Left cardiac atrium (tissue), 4 donors: Measurements from ENCODE around the gene PNMA6F. TPM values are rescaled to one million over a fixed set of nuclear protein-coding genes. Genes with fewer than 3 reads are reported as not detected.

Experiments used
- ATAC-seq, 2 donors: fragments of 200-7000 bp; cut with Tn5 transposase; one replicate each; pipeline ENCODE4 v1.9.1; 2020; ENCODE audit warnings: mild to moderate bottlenecking in 2 of 2, moderate library complexity in 2 of 2
- DNase-seq: peaks from one replicate; pipeline ENCODE4 v3.0.0-alpha.2; 2020
- intact Hi-C, 2 donors: fragments of 100-400 bp; cut with DNase I; formaldehyde crosslinking; loops; one replicate each; pipeline versions ENCODE4 v1.14.1 to v1.15.1; 2022 to 2023
- long read RNA-seq: library from polyadenylated mRNA; unstranded; transcript quantifications from one replicate; pipeline ENCODE4 v2.0.0, GENCODE V29; 2021
- total RNA-seq, 2 donors: library from RNA; stranded (reverse); fragmentation: NEBNext Ultra II Directional; extraction: Animal tissue kit (Norgen Biotek cat#: 25700); gene quantifications; one replicate each; pipeline ENCODE4 v1.2.1, GENCODE V29; 2021
- donor health status: DM: no; HTN: yes; CAD: no.
- donor health status: DM: no; HTN: yes; CAD: no; lungs with severe emphysema.
- donor health status: DM: yes; HTN: yes; CAD: no.
- donor health status: Dilated cardiomyopathy.

Gene PNMA6F
- total RNA-seq: not detected
- long read RNA-seq: 0 reads

GRCh38 chrX:153321381-153322124 is at the start of gene PNMA6F:
Gene PNMA6F (minus strand): TSS chrX:153321767. CDS start chrX:153320674, 1,093 bp downstream.
- intact Hi-C loops: no loop called here
- ATAC-seq: no peak
- DNase-seq: no peak

- no peak for DNase-seq
- intact Hi-C loops: no loop called here
- ATAC-seq: no peak
Observed at GRCh38 chrX:153371256-153371655, 49.7 kb upstream of the PNMA6F start.

- intact Hi-C loops: no loop called here
- ATAC-seq (no peak), DNase-seq (no peak)
Observed at GRCh38 chrX:153370293-153371055, 48.9 kb upstream of the PNMA6F start.

GRCh38 chrX:153366878-153367538 is 45.4 kb upstream of the PNMA6F start:
- intact Hi-C loops: no loop called here
- DNase-seq: no peak
- no peak for ATAC-seq

GRCh38 chrX:153366119-153366518 is 44.6 kb upstream of the PNMA6F start:
- intact Hi-C loops: no loop called here

GRCh38 chrX:153365670-153366069 is 44.1 kb upstream of the PNMA6F start:
- no peak for DNase-seq
- no peak for ATAC-seq

More at GRCh38 chrX:153366119-153366518, 44.6 kb upstream of the PNMA6F start:
- DNase-seq (no peak), ATAC-seq (no peak)

GRCh38 chrX:153361781-153362397 is 40.3 kb upstream of the PNMA6F start:
- ATAC-seq: no peak
- DNase-seq: no peak
- intact Hi-C loops: no loop called here

More at GRCh38 chrX:153365670-153366069, 44.1 kb upstream of the PNMA6F start:
- intact Hi-C loops: no loop called here

- no peak for DNase-seq
Observed at GRCh38 chrX:153357877-153358276, 36.3 kb upstream of the PNMA6F start.

GRCh38 chrX:153353416-153353815 is 31.8 kb upstream of the PNMA6F start:
- no peak for ATAC-seq
- intact Hi-C loops: no loop called here

More at GRCh38 chrX:153357877-153358276, 36.3 kb upstream of the PNMA6F start:
- ATAC-seq: no peak
- intact Hi-C loops: no loop called here

GRCh38 chrX:153352858-153353257 is 31.3 kb upstream of the PNMA6F start:
- no peak for ATAC-seq
- DNase-seq: no peak
- intact Hi-C loops: no loop called here

More at GRCh38 chrX:153353416-153353815, 31.8 kb upstream of the PNMA6F start:
- no peak for DNase-seq

- intact Hi-C loops: no loop called here
- no peak for ATAC-seq
- DNase-seq: no peak
Observed at GRCh38 chrX:153351981-153352380, 30.4 kb upstream of the PNMA6F start.

- no peak for ATAC-seq
- DNase-seq: no peak
- intact Hi-C loops: no loop called here
Observed at GRCh38 chrX:153349952-153350351, 28.4 kb upstream of the PNMA6F start.

- intact Hi-C loops: no loop called here
- no peak for DNase-seq
- no peak for ATAC-seq
Observed at GRCh38 chrX:153348421-153348820, 26.9 kb upstream of the PNMA6F start.

- intact Hi-C loops: no loop called here
- ATAC-seq (no peak), DNase-seq (no peak)
Observed at GRCh38 chrX:153347530-153347929, 26.0 kb upstream of the PNMA6F start.

GRCh38 chrX:153343674-153344073 is 22.1 kb upstream of the PNMA6F start:
- ATAC-seq (no peak), DNase-seq (no peak)
- intact Hi-C loops: no loop called here

- intact Hi-C loops: no loop called here
- ATAC-seq: peak in 1 of 2 donors; percentile 38
- DNase-seq: no peak
Observed at GRCh38 chrX:153342762-153343558, 21.4 kb upstream of the PNMA6F start.

GRCh38 chrX:153340111-153340510 is 18.5 kb upstream of the PNMA6F start:
- intact Hi-C loops: no loop called here
- ATAC-seq (no peak), DNase-seq (no peak)

GRCh38 chrX:153339662-153340061 is 18.1 kb upstream of the PNMA6F start:
- ATAC-seq (no peak), DNase-seq (no peak)
- intact Hi-C loops: no loop called here

- DNase-seq (no peak), ATAC-seq (no peak)
- intact Hi-C loops: no loop called here
Observed at GRCh38 chrX:153338836-153339235, 17.3 kb upstream of the PNMA6F start.
